Embryonic facial prominence (tissue), 1 donor: ENCODE data around the gene PATZ1.

Experiments used
- DNase-seq: peaks from one replicate; pipeline ENCODE4 v3.0.0-alpha.2; 2016; ENCODE audit errors: extremely low spot score

PATZ1 gene

GRCh38 chr22:31313366-31314147, 32.6 kb downstream of the PATZ1 start:
- DNase-seq = peak; percentile 56

- no peak for DNase-seq
Measured at GRCh38 chr22:31308181-31308580, 38.0 kb downstream of the PATZ1 start.

- no peak for DNase-seq
Measured at GRCh38 chr22:31305194-31305593, 41.0 kb downstream of the PATZ1 start.

GRCh38 chr22:31302537-31302936, 43.6 kb downstream of the PATZ1 start:
- no peak for DNase-seq

- no peak for DNase-seq
Measured at GRCh38 chr22:31302006-31302405, 44.1 kb downstream of the PATZ1 start.

- no peak for DNase-seq
Measured at GRCh38 chr22:31300896-31301295, 45.2 kb downstream of the PATZ1 start.

GRCh38 chr22:31295831-31296657, 50.1 kb downstream of the PATZ1 start:
- no peak for DNase-seq

- DNase-seq = no peak
Measured at GRCh38 chr22:31295360-31295759, 50.8 kb downstream of the PATZ1 start.

GRCh38 chr22:31292236-31292989, 53.7 kb downstream of the PATZ1 start, which contains the start of gene PIK3IP1:
Gene PIK3IP1, minus strand, starts transcription at chr22:31292488. Its CDS starts 144 bp downstream, at chr22:31292344.
- DNase-seq = no peak

- DNase-seq = no peak
Measured at GRCh38 chr22:31291481-31292235, 54.5 kb downstream of the PATZ1 start.

- peak; percentile 79 for DNase-seq
Measured at GRCh38 chr22:31290494-31291471, 55.4 kb downstream of the PATZ1 start.

- DNase-seq = no peak
Measured at GRCh38 chr22:31289344-31289743, 56.8 kb downstream of the PATZ1 start.

- DNase-seq = no peak
Measured at GRCh38 chr22:31288496-31289240, 57.5 kb downstream of the PATZ1 start.

- no peak for DNase-seq
Measured at GRCh38 chr22:31287818-31288495, 58.2 kb downstream of the PATZ1 start.

- no peak for DNase-seq
Measured at GRCh38 chr22:31286360-31287255, 59.5 kb downstream of the PATZ1 start.

- DNase-seq = no peak
Measured at GRCh38 chr22:31284281-31285155, 61.6 kb downstream of the PATZ1 start.
